Keratinocyte (primary cell): ENCODE measurements around the gene SNX8. TPM values are rescaled to one million over a fixed set of nuclear protein-coding genes. Genes with fewer than 3 reads are reported as not detected.

Experiments used
- DNase-seq: peaks from one replicate; pipeline ENCODE4 v3.0.0-alpha.2; 2011; ENCODE audit warnings: low read depth, missing footprints, low spot score
- FAIRE-seq: peaks from 2 replicates; lab custom pipeline; 2011; peaks lifted over from hg19 to GRCh38; lab: Jason Lieb, UNC
- H2AFZ ChIP-seq: 2 replicates; pipeline ENCODE4 v1.6.0; 2012; ENCODE audit warnings: low read length, control low read depth, inconsistent platforms; ENCODE audit not compliant: control insufficient read depth
- H3K27ac ChIP-seq: 2 replicates; pipeline ENCODE4 v1.5.1; 2011; ENCODE audit warnings: low read length; ENCODE audit not compliant: control insufficient read depth, insufficient read depth
- H3K27me3 ChIP-seq: 3 replicates; pipeline ENCODE4 v1.6.0; 2011; ENCODE audit warnings: low read length; ENCODE audit not compliant: control insufficient read depth, insufficient read depth; ENCODE audit errors: extremely low read depth
- H3K36me3 ChIP-seq, 2 experiments: 2 replicates in 1 of 2; 3 replicates in 1 of 2; pipeline ENCODE4 v1.5.1; 2011; ENCODE audit warnings: low read length in 2 of 2, mild to moderate bottlenecking in 1 of 2; ENCODE audit not compliant: control insufficient read depth in 2 of 2, insufficient read depth in 2 of 2; ENCODE audit errors: extremely low read depth in 1 of 2
- H3K4me1 ChIP-seq: 3 replicates; pipeline ENCODE4 v1.5.1; 2011; ENCODE audit warnings: low read length; ENCODE audit not compliant: control insufficient read depth, insufficient read depth; ENCODE audit errors: extremely low read depth
- H3K4me2 ChIP-seq: 3 replicates; pipeline ENCODE4 v1.6.0; 2011; ENCODE audit warnings: low read depth, low read length; ENCODE audit not compliant: control insufficient read depth, insufficient read depth; ENCODE audit errors: extremely low read depth
- H3K4me3 ChIP-seq, 3 experiments: fragments of 200-600 bp in 1 of 3; sonication (generic) in 1 of 3; 2 replicates in 2 of 3; 3 replicates in 1 of 3; pipeline ENCODE4 v1.5.1; 2011 to 2016; ENCODE audit warnings: low read length in 3 of 3, mild to moderate bottlenecking in 3 of 3, control low read depth in 2 of 3, inconsistent platforms in 1 of 3, low read depth in 1 of 3, mixed read lengths in 1 of 3, mixed run types in 1 of 3, moderate library complexity in 1 of 3; ENCODE audit not compliant: control insufficient read depth in 2 of 3, insufficient read depth in 2 of 3; ENCODE audit errors: extremely low read depth in 1 of 3
- H3K79me2 ChIP-seq: 2 replicates; pipeline ENCODE4 v1.6.0; 2012; ENCODE audit warnings: low read length; ENCODE audit not compliant: control insufficient read depth, insufficient read depth
- H3K9ac ChIP-seq: 3 replicates; pipeline ENCODE4 v1.6.0; 2011; ENCODE audit warnings: low read length; ENCODE audit not compliant: control insufficient read depth, insufficient read depth; ENCODE audit errors: extremely low read depth
- H3K9me1 ChIP-seq: 3 replicates; pipeline ENCODE4 v1.6.0; 2011; ENCODE audit warnings: low read length; ENCODE audit not compliant: control insufficient read depth, insufficient read depth; ENCODE audit errors: extremely low read depth
- H3K9me3 ChIP-seq: 2 replicates; pipeline ENCODE4 v1.5.1; 2012; ENCODE audit warnings: low read depth, low read length; ENCODE audit not compliant: control insufficient read depth
- H4K20me1 ChIP-seq: 3 replicates; pipeline ENCODE4 v1.6.0; 2011; ENCODE audit warnings: low read length; ENCODE audit not compliant: control insufficient read depth, insufficient read depth; ENCODE audit errors: extremely low read depth
- CTCF ChIP-seq, 3 experiments: IDR thresholded peaks in 1 of 3; conservative IDR thresholded peaks in 1 of 3; optimal IDR thresholded peaks in 1 of 3; 2 replicates in 2 of 3; 3 replicates in 1 of 3; pipeline versions ENCODE3 to v1.5.1; 2011; ENCODE audit warnings: low read length in 3 of 3, mild to moderate bottlenecking in 3 of 3, moderate library complexity in 2 of 3, control low read depth in 1 of 3, inconsistent platforms in 1 of 3; ENCODE audit not compliant: insufficient read depth in 2 of 3; ENCODE audit errors: extremely low read depth in 1 of 3
- EZH2 ChIP-seq: IDR thresholded peaks from one replicate; pipeline ENCODE4 v1.6.1; 2012; ENCODE audit warnings: inconsistent platforms, mild to moderate bottlenecking, low read length, moderate library complexity
- dilution Hi-C: fragments of 300-500 bp; cut with MboI; formaldehyde crosslinking; loops from one replicate; pipeline ENCODE4 v1.7.0; 2020; ENCODE audit warnings: low sequenced_read_pairs; ENCODE audit not compliant: extremely low pct_ligation_motif_present
- polyA plus RNA-seq, 5 experiments: library from polyadenylated mRNA; depleted of rRNA in 3 of 5; stranded (reverse) in 3 of 5; stranded (forward) in 1 of 5; unstranded in 1 of 5; fragments of >200 nt; gene quantifications; 1 replicate in 1 of 5; 2 replicates in 3 of 5; 3 replicates in 1 of 5; pipeline versions ENCODE4 v1.2.1 to v1.2.3, GENCODE V29; 2011 to 2012; ENCODE audit warnings: missing spikeins in 2 of 5, low read depth in 1 of 5, low replicate concordance in 1 of 5

Gene SNX8
- polyA plus RNA-seq, 1 donor (not counting 4 experiments of a cell fraction or from before 2014, with no cell fraction given), result 24.2 TPM

GRCh38 chr7:2263176-2263575, 51.1 kb downstream of the SNX8 start:
- Histone ChIP-seq H3K9ac (no peak overlapping the region), H3K27me3 (no peaks in the 10 kb centered on the region), H2AFZ (no peak overlapping the region), H4K20me1 (peaks cover 4% of the 10 kb centered on the region), H3K27ac (no peak overlapping the region), H3K79me2 (no peaks in the 10 kb centered on the region), H3K4me3 (no peak overlapping the region), H3K4me2 (no peak overlapping the region), H3K9me3 (no peaks in the 10 kb centered on the region), H3K4me1 (peaks cover 4% of the 10 kb centered on the region), H3K9me1 (peaks cover 5% of the 10 kb centered on the region), H3K36me3 (peaks cover 2% of the 10 kb centered on the region in 2 experiments)
- TF ChIP-seq EZH2 (no peak), CTCF (optimal IDR thresholded peaks at IDR 0.05 in 1 of 3, IDR thresholded peaks at IDR 0.05 in 1 of 3, conservative IDR thresholded peaks at IDR 0.05 in 1 of 3; ENCODE audit: extremely low read depth in 1 of 3, insufficient read depth in 2 of 3, low read length in 3 of 3) (no peak)
- DNase-seq (no peak), FAIRE-seq (no peak)
- dilution Hi-C loops, result no loop called here

- TF ChIP-seq EZH2 (no peak), CTCF (optimal IDR thresholded peaks at IDR 0.05 in 1 of 3, IDR thresholded peaks at IDR 0.05 in 1 of 3, conservative IDR thresholded peaks at IDR 0.05 in 1 of 3; ENCODE audit: extremely low read depth in 1 of 3, insufficient read depth in 2 of 3, low read length in 3 of 3) (no peak)
- dilution Hi-C loops, result no loop called here
- no peak overlapping the region for H2AFZ ChIP-seq
- H3K4me1 ChIP-seq, result peaks cover 4% of the 10 kb centered on the region
- FAIRE-seq (no peak), DNase-seq (no peak)
- H3K27ac ChIP-seq, result no peak overlapping the region
- H3K79me2 ChIP-seq, result no peaks in the 10 kb centered on the region
- peaks cover 4% of the 10 kb centered on the region for H4K20me1 ChIP-seq
- no peak overlapping the region for H3K4me3 ChIP-seq
- H3K9me3 ChIP-seq, result no peaks in the 10 kb centered on the region
- H3K9ac ChIP-seq, result no peak overlapping the region
- no peaks in the 10 kb centered on the region for H3K27me3 ChIP-seq
- H3K36me3 ChIP-seq, result peaks cover 2 to 3% of the 10 kb centered on the region in 2 experiments
- H3K4me2 ChIP-seq, result no peak overlapping the region
- peaks cover 5% of the 10 kb centered on the region for H3K9me1 ChIP-seq
Observed at GRCh38 chr7:2261611-2262010, 52.6 kb downstream of the SNX8 start.
